Stimulated activated CD8-positive, alpha-beta memory T cell treated with anti-CD3 and anti-CD28 coated beads, Interleukin-15, amount 100 ng/mL, for 4 hours (primary cell): ENCODE measurements around the gene VTI1A.
"Not testable (repeated sequence)": the region's sequence is repeated elsewhere in the genome, so short reads cannot be mapped to it uniquely, and the experiment has no call there.

ENCODE experiments used
- DNase-seq, 2 donors: peaks; one replicate each; pipeline ENCODE4 v3.0.0-alpha.2; 2020; ENCODE audit warnings: low read depth in 2 of 2

Gene VTI1A

DNA sequence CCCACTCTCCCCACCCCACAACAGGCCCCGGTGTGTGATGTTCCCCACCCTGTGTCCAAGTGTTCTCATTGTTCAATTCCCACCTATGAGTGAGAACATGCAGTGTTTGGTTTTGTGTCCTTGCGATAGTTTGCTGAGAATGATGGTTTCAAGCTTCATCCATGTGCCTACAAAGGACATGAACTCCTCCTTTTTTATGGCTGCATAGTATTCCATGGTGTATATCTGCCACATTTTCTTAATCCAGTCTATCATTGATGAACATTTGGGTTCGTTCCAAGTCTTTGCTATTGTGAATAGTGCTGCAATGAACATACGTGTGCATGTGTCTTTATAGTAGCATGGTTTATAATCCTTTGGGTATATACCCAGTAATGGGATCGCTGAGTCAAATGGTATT is 95.8 kb downstream of the VTI1A start:
- DNase-seq = not testable (repeated sequence)

DNA sequence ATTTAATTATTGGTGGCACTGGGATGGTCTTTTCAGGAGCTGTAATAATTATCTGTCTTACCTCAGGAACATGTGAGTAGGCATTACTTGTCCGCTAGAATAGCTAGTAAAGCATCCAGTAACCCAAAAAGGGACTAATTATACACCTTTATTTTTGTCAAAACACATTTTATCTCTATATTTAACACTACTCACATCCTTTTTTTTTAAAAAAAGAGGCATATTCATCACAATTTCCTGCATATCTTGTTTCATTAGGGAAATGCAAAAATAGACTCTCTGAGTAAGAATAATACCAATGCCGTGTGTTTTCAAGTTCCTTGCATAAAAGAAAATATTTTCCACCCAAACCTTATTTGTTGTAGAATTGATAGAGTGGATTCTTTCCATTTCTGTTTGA is 99.5 kb downstream of the VTI1A start:
- no peak for DNase-seq

DNA sequence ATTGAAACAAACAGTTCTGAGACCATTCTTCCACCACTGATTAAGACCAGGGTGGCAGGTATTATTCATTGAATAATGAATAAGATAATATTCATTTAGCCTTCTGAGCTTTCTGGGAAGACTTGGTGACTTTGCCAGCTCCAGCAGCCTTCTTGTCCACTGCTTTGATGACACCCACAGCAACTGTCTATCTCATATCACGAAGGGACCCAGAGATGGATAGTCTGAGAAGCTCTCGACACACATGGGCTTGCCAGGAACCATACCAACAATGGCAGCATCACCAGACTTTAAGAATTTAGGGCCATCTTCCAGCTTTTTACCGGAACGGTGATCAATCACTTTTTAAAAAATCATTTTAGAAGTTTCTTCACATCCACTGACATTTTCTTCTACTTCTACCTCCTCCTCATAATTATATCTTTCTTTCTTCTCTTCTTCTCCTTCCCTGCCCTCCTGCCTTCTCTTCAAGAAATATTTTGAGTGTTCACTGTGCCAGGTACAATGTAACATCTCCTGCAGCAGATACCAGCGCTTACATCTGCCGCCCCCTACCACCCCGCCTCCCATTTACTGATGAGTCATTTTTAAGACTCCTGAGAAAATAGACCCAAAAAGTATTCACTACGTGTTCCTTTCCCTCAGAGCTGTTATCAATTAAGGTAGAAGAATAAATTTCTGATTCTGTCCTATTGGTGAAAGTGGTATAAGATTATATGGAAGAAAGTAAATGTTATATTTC is 101.7 kb downstream of the VTI1A start:
- DNase-seq = no peak

GRCh38 chr10:112552593-112553110 is 105.6 kb downstream of the VTI1A start:
- no peak for DNase-seq

- DNase-seq = no peak
Measured at GRCh38 chr10:112553315-112553714, 106.3 kb downstream of the VTI1A start.

GRCh38 chr10:112554263-112554662 is 107.2 kb downstream of the VTI1A start:
- no peak for DNase-seq

GRCh38 chr10:112557197-112557596 is 110.2 kb downstream of the VTI1A start:
- no peak for DNase-seq

GRCh38 chr10:112558476-112559142 is 111.6 kb downstream of the VTI1A start:
- DNase-seq = no peak

GRCh38 chr10:112559349-112559748 is 112.3 kb downstream of the VTI1A start:
- no peak for DNase-seq

- DNase-seq = no peak
Measured at GRCh38 chr10:112562122-112562521, 115.1 kb downstream of the VTI1A start.

DNA sequence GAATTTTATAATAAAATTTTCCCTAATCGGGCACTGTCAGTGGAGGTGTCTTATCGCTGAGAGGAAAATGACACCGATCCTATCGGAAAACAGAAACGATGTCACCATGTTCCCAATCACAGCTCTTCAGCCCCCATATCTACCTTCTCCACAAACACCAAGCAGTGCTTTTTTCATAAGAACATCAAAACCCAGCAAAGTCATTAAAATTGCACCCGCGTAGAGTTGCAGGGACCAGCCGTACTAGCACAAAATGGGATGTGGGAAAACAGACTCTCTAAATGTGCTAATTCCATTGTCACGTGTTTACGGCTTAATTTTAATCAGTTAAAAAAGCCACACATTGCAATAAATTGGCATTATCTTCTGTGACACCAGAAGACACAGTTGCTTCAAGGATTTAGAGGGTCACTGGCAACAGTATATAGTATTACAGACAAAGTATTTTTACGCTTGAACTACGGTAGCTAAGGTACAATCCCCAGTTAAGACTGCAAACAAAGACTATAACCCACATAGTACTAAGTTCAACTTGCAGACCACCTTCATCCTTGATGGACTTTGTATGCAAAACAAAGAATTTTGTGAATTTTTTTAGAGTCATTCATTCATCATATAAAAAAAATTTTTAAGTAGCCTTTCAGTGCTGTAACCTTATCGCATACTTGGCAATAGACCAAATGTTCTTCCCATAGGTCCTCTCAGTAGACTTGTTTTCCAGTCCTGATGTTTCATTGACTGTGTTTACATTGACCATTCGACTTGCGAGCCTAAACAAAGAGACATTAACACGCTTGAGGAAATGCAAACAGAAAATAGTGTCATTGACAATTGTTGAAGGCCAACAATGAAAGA is 116.0 kb downstream of the VTI1A start:
- no peak for DNase-seq

GRCh38 chr10:112564337-112564736 is 117.3 kb downstream of the VTI1A start:
- DNase-seq = no peak

- no peak for DNase-seq
Measured at GRCh38 chr10:112565434-112566053, 118.5 kb downstream of the VTI1A start.

DNA sequence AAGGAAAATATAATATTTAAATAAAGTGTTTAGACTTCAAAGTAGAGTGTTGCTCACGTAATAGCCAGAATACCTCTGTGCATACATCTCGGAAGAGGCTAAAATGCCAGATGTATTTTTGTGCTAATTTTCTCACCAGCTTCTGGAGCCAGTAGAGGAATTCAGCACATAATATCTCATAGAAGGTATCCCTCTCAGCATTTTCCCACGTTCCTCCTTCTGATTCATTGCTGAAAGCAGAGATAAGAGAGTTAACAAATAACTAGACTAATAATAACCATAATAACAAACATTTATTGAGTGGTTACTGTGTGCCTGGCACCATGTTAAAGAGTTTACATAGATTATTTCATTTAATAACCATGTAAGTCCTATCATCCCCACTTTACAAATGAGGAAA is 123.6 kb downstream of the VTI1A start:
- DNase-seq = no peak

- DNase-seq = no peak
Measured at GRCh38 chr10:112579578-112579977, 132.6 kb downstream of the VTI1A start.

- DNase-seq = no peak
Measured at GRCh38 chr10:112580267-112580666, 133.3 kb downstream of the VTI1A start.

DNA sequence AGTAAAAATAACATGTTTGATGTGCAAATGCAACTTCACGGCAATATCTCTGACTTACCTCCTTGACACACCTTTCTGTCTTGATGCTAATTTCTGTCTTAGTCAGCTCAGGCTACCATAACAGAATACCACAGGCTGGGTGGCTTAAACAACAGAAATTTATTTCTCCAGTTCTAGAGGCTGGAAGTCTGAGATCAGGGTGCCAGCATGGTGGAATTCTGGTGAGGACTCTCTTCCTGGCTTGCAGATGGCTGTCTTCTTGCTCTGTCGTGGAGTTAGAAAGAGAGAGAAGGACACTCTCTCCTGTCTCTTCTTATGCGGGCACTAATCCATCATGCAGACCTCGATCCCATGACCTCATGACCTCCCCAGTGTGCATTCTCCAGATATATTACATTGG is 134.9 kb downstream of the VTI1A start:
- DNase-seq = no peak

GRCh38 chr10:112583236-112583939 is 136.4 kb downstream of the VTI1A start:
- DNase-seq = no peak

DNA sequence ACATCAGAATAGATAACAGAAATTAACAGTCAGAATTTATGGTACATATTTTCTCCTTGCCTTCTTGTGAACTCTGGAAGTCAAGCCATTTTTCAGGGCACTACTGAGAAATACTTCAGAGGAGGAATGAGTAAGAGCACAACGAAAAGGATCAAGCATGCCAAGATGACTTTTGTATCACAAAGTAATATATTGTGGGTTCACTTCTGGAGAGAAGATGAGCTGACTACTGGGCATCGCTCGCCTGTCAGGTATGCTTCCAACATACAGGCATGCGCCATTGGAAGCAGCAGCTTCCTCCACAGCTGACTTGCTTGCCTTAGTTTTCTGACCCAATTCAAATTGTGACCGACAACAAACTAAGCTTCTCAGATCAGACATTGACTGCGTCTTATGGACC is 137.3 kb downstream of the VTI1A start:
- DNase-seq = no peak

DNA sequence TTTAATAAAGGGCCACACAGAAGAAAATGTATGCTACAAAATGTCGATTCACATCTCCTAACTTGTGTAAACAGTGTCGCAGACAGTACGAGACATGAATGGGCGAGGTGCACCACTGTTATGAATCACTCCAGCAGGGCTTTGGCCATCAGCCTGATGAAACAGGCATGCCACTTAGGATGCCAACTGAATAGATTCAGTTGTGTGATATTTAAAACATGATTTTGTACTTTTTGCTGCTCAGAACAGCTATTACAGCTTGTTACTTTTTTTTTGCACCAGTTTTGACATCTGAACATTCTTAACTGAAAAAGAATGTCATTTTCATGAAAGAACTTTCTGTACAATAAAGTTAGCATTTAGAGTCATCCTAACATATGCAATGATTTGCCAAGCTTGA is 138.1 kb downstream of the VTI1A start:
- DNase-seq = no peak

DNA sequence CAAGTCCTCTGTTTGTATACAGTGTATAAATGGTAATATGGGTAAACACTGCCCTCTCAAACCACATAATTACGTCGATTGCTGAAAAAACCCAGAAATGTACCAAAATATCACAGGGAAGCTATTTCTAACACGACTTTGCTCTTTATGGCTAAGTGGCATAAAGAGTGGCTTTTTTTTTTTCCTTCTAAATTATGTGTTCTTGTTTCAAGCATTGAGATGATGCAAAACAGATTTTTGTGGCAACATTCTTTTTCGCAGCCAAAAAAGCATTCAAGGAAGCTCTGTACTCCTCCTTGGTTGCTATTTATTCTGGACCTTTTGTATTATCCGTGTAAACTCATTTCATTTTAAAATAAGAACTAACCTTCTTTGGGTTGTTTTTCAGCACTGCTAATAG is 138.9 kb downstream of the VTI1A start:
- DNase-seq = no peak
